GM20000 (cell line): Measurements from ENCODE around the gene SELENOT.
"Not testable (repeated sequence)": the region's sequence is repeated elsewhere in the genome, so short reads cannot be mapped to it uniquely, and the experiment has no call there.

ENCODE experiments used
- DNase-seq: peaks from one replicate; pipeline ENCODE4 v3.0.0; 2012; ENCODE audit warnings: low spot score
- CTCF ChIP-seq: IDR thresholded peaks from 2 replicates; pipeline ENCODE4 v1.5.1; 2012; ENCODE audit warnings: mild to moderate bottlenecking, control low read depth; ENCODE audit errors: extremely low read depth, missing control alignments

The SELENOT gene

GRCh38 chr3:150610785-150611184, 7.7 kb downstream of the SELENOT start:
- TF ChIP-seq CTCF: no peak
- no peak for DNase-seq

GRCh38 chr3:150611666-150612065, 8.5 kb downstream of the SELENOT start:
- TF ChIP-seq CTCF: no peak
- DNase-seq: no peak

- no peak for DNase-seq
- no peak for TF ChIP-seq CTCF
Observed at GRCh38 chr3:150612494-150612893, 9.4 kb downstream of the SELENOT start.

- TF ChIP-seq CTCF: no peak
- DNase-seq: no peak
Observed at GRCh38 chr3:150613034-150613433, 9.9 kb downstream of the SELENOT start.

- no peak for DNase-seq
- TF ChIP-seq CTCF: no peak
Observed at GRCh38 chr3:150613709-150614480, 10.8 kb downstream of the SELENOT start.

GRCh38 chr3:150620002-150620689, 17.0 kb downstream of the SELENOT start:
- DNase-seq: no peak
- TF ChIP-seq CTCF: no peak

GRCh38 chr3:150622955-150623354, 19.8 kb downstream of the SELENOT start:
- DNase-seq: not testable (repeated sequence)
